GM18873 (cell line): ENCODE results near the gene TBC1D16.
"Not testable (repeated sequence)": the region's sequence is repeated elsewhere in the genome, so short reads cannot be mapped to it uniquely, and the experiment has no call there.

Experiments
- ATAC-seq: cut with Tn5 transposase; IDR thresholded peaks from one replicate; pipeline ENCODE4 v1.9.1; 2021; ENCODE audit warnings: mild to moderate bottlenecking, moderate library complexity, moderate number of reproducible peaks; ENCODE audit not compliant: unreplicated experiment, low FRiP score

The TBC1D16 gene

DNA sequence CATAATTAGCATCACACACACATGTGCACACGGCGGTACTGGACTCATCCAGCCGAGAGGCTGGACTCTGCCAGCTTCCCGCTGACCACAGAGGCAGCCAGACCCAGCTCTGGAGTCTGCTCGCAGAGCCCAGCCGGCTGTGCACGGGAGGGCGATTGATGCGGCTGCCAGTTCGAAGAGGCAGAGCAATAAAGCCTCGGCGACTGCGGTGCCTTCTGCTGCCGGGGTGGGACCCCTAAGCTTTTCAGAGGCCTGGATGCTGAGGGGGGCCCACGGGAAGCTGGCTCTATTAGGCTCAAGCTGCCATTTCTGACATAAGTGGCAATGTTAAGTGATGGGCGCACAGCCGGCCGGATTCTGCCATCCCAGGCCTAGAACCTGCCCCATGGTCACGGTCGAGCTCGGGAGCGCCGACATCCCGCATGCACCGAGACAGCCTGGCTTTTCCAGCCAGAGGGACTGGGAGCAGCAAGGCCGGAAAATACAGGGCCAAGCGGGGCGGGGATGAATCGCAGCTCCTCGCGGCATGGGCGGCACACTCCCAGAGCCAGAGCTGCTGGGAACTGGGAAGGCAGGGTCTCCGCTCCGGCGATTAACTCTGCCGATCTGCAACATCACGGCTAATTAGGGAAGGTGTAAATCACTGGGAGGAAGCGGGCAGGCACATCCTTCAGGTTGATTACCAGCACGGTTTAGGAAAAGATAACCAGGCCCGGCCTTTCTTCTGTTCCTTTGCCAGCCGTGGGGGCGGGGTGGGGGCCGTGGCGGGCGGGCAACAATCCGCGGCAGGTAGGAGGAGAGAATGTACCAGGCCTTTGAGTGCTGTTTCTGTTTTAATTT, 57.7 kb downstream of the TBC1D16 start:
- ATAC-seq: no peak

DNA sequence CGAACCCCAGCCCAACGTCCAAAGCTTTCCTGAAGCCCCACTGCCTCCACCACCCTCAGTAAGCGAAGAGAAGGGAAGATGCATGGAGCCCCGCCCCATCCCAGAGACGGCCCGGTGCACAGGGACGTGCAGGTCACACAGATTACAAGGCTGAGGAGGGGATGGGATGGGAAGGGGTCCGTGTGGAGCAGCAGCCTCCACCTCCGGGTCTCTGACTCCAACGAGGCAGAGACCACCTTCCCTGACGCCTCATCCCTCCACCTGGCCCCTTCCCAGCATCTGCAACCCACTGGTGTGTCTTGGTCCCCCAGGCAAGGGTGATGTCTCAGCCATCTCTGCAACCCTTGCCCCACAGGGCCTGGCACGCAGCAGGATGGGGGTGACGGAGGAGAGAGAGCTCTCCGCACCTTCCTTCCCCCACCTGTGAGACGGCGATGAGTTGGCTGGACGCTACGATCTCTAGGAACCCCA, 58.5 kb downstream of the TBC1D16 start:
- ATAC-seq: no peak

DNA sequence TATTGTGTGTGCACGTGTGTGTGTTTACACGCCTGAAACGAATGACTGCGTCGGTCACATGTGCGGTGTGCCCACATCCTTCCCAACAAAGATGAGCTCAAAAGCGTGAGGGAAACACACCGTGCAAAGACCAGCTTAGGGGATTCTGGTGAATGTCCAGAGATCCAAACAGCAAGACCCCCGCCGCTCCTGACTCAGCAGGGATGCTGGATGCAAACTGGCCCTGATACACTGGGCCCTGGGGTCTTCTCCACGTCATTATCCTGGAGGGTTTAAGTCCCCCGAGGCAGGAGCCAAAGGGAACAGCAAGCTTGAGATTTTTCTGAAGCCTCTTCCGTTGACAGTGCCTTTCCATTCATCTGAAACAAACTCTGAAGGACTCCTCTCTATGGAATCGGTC, 59.2 kb downstream of the TBC1D16 start:
- no peak for ATAC-seq

DNA sequence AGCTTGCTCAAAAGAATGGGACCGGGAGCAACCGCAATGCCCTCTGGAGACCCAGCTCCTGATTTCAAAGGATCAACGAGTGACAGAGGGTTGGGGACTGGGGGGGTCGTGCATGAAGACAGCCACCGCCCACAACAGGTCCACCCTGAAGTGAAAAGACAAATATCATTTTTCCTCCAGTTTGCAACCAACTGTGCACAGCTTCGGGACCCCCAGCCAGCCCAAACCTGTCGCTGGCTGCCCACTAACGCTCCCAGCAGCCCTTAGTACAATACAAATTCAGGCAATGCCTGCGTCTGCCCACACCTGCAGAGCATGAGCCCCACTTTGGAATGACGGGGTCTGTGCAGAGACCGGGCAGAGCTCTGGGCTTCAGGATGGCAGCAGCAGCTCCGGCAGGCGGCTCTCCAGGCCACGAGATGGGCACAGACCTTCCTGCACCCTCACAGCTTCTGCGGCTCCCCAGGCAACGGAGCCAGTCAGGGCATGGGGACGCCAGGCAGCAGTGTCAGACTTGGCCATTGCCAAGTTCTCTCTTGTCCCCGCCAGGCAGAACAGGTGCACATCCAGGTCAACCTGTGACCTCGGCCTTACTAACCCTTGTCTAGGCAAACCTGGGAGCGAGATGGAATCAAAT, 60.1 kb downstream of the TBC1D16 start:
- ATAC-seq: no peak

DNA sequence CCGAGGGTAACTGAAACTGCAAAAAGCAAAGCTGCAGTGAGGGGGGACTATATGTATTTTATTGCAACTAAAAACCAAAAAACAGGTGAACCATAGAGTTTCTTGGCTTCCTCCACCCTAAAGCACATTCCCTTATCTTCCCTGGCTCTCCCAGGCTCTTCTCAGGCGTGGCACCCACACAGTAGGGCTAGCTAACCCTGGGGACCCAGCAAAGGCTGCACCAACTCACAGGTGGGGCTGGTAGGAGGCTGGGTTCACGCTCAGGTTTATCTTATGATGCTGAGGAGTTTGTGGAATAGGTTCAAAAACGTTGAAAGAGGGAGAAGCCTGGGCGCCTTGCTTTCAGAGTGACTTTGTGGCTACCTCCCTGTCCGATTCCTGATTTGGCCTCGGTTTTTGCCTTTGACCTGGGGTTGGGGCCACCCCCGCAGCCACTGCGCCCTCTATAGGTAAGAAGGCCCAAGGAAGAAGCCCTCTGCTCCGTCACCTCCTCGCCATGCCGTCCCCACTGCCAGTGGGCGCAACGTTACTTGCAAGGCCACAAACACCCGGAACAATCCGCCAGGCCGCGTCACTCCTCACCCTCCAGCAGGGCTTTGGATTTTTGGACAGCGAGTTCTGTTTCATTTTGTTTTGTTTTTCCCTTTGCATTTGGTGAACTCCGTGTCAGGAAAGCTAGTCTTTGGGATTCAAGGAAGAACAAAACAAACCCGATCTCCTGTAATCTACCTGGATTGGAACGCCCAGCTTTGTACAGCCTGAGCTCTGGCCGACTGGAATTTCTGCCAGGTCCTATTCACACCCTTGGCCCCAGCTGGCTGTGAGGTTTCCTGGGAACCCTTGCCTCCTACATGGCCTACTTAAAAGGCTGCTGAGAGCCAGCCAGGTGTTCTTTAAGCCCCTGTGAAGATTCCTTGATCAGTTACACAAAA, 60.8 kb downstream of the TBC1D16 start:
- ATAC-seq: no peak

DNA sequence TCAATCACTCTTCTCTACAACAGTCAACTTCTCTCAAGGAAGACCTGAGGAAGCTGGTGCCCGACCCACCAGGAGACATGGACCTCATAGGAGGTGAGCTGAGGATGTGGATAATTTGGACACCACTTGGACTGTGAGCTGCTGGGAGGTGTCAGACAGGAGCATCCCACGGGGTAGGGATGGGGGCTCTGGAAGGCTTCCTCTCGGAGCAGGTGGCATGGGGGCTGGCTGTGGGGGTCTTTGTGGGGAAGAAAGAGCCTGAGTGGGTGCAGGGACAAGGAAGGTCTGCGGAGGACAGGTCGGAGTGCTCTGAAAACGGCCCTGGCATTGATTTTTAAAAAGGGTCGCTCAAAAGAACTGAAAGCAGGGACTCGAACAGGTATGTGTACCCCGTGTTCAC, 64.0 kb downstream of the TBC1D16 start:
- ATAC-seq: no peak

DNA sequence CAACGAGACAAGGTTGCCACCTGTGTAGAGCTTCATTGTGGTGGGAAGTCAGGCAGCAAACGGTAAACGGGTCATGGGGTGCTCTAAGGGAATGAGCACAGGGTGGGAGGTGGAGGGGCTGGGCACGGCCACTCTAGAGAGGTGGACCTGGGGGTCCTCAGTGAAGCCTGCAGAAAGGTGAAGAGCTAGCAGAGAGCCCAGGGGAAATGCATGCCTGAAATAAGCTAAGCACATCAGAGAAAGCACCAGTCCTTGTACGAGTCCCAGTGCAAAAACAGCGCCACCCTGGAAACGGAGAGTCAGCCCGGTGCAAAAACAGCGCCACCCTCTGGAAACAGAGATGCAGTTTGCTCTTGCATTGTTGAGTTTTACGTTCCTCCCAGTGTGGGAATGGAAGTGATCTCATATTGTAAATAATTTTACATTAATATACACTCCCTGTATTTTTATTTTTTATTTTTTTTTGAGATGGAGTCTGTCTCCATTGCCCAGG, 65.0 kb downstream of the TBC1D16 start:
- ATAC-seq: no peak

- no peak for ATAC-seq
Measured at GRCh38 chr17:79969906-79970305, 65.8 kb downstream of the TBC1D16 start.

DNA sequence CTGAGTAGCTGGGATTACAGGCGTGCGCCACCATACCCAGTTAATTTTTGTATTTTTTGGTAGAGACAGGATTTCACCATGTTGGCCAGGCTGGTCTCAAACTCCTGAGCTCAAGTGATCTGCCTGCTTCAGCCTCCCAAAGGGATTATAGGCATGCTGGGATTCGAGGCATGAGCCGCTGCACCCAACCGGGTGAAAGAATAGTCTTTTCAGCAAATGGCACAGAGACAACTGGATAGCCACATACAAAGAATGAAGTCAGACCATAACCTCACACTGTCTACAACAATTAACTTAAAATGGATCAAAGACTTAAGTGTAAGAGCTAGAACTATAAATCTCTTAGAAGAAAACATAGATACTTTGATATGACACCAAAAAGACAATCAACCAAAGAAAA, 67.6 kb downstream of the TBC1D16 start:
- ATAC-seq: no peak

DNA sequence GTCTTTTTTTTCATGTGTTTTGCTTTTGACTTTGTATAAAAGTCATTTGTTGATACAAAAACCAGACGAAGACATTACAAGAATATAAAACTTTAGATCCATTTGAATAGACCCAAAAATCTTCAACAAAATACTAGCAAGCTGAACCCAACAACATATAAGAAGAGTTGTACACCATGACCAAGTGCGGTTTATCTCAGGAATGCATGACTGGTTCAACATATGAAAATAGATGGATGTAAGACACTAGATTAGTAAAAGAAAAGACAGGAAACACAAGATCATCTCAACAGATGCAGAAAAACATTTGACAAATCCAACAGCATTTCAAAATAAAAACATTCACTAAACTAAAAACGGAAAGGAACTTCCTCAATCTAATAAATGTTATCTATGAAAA, 69.0 kb downstream of the TBC1D16 start:
- no peak for ATAC-seq

GRCh38 chr17:79965806-79966205, 69.9 kb downstream of the TBC1D16 start:
- ATAC-seq: no peak

DNA sequence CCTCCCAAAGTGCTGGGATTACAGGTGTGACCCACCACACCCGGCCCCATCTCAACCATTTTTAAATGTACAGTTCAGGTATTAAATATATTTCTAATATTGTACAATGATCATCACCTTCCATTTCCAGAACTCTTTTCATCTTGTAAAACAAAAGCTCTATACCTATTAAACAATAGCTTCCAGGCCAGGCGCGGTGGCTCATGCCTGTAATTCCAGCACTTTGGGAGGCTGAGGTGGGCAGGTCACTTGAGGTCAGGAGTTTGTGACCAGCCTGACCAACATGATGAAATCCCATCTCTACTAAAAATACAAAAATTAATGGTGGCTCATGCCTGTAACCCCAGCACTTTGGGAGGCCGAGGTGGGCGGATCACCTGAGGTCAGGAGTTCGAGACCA, 73.2 kb downstream of the TBC1D16 start:
- not testable (repeated sequence) for ATAC-seq

- not testable (repeated sequence) for ATAC-seq
Measured at GRCh38 chr17:79961567-79961966, 74.1 kb downstream of the TBC1D16 start.

DNA sequence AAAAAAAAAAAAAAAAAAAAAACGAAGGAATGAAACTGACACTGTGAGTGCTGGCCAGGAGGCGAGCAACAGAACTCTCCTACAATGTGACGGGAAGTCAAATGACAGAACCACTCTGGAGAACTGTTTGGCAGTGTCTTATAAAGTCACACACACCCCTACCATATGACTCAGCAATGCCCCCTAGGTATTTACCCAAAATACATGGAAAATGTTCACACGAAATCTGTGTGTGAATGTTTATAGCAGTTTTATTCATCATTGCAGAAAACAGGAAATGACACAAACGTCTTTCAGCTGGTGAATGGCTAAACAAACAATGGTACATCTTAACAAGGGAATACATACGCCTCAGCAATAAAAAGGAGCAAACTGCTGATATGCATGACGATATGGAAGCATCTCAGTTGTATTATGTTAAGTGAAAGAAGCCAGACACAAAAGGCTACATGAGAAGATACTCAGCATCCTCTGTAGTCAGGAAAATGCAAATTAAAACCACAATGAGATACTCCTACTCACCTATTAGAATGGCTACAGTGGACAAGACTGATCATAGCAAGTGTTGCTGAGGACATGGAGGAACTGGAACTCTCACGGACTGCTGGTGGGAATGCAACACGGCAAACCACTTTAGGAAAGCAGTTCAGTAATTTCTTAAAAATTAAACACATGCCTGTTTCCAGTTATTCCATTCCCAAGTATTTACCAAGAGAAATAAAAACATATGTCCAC, 74.7 kb downstream of the TBC1D16 start:
- no peak for ATAC-seq

GRCh38 chr17:79959042-79959441, 76.6 kb downstream of the TBC1D16 start:
- ATAC-seq: no peak

GRCh38 chr17:79956853-79957252, 78.8 kb downstream of the TBC1D16 start:
- no peak for ATAC-seq

GRCh38 chr17:79956441-79956735, 79.3 kb downstream of the TBC1D16 start:
- not testable (repeated sequence) for ATAC-seq

DNA sequence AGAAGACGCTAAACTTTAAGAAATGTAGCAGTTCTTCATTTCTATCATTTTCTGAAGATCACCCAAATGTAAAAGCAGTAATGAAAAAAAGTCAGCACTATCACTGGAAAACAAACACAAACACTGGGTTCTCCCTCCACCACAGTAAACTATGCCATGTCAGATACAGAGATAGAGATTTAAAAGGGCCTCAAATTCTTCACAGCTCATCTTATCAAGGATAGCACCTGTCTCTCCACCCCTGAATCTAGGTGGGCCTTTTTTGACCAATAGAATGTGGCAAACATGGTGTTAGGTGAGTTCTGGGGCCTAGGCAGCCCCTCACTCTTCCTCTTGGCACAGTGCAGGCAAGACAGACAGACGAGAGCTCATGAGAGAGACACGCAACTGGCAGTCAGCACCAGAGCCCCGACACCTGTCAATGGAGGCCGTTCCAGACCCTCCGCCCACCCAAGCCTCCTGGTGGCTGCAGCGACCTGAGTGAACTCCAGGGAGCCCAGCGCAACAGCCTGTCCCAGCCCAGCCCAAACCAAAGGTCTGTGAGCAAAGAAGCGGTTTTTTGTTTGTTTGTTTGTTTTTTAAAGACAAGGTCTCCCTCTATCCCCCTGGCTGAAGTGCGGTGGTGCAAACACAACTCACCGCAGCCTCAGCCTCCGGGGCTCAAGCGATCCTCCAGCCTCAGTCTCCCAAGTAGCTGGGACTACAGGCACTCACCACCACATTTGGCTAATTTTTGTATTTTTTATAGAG, 79.8 kb downstream of the TBC1D16 start:
- ATAC-seq: no peak

- no peak for ATAC-seq
Measured at GRCh38 chr17:79955167-79955549, 80.5 kb downstream of the TBC1D16 start.
